GM18499 (cell line): ENCODE measurements around the gene MAP3K9.

ENCODE experiments used
- ATAC-seq: cut with Tn5 transposase; IDR thresholded peaks from one replicate; pipeline ENCODE4 v1.9.1; 2021; ENCODE audit warnings: moderate number of reproducible peaks; ENCODE audit not compliant: insufficient read depth, unreplicated experiment

MAP3K9 gene

GRCh38 chr14:70791971-70792370, 17.3 kb downstream of the MAP3K9 start:
- no peak for ATAC-seq

GRCh38 chr14:70789961-70790360, 19.4 kb downstream of the MAP3K9 start:
- ATAC-seq, result no peak

DNA sequence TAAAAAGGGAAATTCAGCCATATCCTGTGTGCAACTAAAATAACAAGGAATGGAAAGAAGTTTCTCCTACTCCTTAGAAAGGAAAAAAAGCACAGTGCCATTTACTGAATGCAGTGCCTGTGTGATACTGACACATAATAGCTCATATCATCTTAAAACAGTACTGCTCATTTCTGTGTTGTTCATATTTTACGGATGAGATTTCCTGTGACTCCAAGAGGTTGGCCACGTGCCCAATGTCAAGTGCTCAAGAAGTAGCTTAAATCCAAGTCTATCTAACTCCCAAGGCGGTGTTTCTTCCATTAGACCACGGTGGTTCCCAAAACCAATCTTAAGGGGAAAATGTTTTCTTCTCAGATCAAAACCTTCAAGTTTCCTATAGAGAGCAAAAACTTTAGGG, 20.0 kb downstream of the MAP3K9 start:
- ATAC-seq, result no peak

DNA sequence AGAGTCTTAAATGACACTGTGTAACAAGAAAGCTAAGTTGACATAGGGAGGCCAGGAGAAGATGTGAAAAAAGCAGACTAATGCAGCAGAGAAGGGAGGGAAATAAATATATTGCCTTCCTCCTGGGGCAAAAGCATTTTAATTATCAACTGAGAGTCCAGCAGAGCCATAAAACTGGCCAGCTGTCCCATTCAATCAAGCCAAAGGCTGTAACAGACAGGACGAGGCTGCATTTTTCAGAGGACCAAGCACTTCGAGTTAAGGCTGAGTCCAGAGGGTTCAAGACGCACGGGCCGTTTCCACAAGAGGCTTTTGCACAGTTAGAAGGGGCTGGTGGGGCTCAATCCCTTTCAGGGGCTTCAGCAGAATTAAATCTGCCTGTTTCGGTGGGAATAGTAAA, 20.4 kb downstream of the MAP3K9 start:
- no peak for ATAC-seq

DNA sequence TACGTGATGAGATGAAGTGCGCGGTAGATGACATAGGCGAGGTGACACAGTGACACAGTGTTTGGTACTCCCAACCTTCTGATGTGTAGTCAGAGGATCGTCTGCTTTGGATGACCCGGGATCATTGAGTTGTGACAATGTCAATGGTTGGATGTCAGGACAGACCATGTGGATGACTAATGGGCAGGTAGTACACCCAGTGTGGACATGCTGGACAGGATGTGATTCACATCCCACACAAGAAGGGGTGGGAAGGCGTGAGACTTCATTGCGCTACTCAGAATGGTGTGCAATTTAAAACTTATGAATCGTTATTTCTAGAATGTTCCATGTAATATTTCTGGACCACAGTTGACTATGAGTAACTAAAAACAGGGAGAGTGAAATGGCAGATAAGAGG, 23.8 kb downstream of the MAP3K9 start:
- ATAC-seq, result no peak

GRCh38 chr14:70784886-70785285, 24.4 kb downstream of the MAP3K9 start:
- ATAC-seq, result no peak

- ATAC-seq, result no peak
Observed at GRCh38 chr14:70782361-70782760, 27.0 kb downstream of the MAP3K9 start.

GRCh38 chr14:70780396-70781075, 28.8 kb downstream of the MAP3K9 start:
- ATAC-seq, result no peak

GRCh38 chr14:70779667-70780066, 29.6 kb downstream of the MAP3K9 start:
- ATAC-seq, result no peak

GRCh38 chr14:70776197-70776596, 33.1 kb downstream of the MAP3K9 start:
- no peak for ATAC-seq

DNA sequence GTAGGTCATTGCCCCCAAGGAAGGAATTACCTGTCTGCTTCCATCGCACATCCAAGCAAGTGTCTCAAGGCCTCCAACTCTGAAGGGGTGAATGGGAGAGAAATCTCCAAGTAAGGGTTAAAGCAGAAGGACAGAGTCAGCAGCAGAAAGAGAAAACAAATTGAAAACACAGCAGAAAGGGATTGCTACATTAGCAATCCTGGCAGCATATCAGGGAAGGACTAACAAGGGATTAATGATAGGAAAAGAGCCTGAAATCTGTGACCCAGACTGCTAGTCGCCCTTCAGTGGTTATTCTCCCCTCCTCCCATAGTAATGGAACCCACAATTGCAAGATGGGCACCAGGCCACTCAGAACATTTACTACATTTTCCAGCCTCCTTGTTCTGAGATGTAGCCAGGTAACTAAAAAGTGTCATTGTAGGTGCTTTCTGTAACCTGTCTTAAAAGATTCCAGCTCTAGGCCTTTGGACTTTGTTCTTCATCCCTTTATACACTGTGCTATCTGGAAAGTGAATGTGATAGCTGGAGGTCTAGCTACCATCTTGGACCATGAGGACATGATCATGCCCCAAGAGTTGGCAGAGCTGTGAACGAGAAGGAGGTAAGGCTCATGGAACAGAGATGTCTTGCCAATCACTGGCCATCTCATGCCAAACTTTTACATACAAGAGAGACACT, 36.0 kb downstream of the MAP3K9 start:
- ATAC-seq, result no peak

DNA sequence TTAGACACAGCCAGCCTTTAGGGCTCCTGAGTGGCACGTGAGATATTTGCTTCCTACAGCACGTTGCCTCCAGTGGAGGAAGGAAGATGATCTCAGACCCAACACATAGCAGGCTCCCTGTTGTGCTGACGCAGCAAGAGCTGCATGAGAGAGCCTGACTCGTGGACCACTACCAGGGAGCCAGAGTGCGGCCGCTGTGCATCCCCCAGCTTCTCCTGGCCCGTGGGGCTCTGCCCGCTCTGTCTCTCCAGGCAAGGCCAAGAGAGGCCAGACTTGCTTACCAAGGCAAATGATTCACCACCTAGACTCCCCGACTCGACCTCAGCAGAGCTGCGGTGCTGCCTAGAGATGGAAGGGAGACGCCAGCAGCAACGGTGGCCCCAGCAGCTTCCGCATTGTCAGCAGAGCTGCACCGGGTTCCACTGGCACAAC, 37.5 kb downstream of the MAP3K9 start:
- ATAC-seq, result no peak

GRCh38 chr14:70770490-70770889, 38.8 kb downstream of the MAP3K9 start:
- no peak for ATAC-seq

DNA sequence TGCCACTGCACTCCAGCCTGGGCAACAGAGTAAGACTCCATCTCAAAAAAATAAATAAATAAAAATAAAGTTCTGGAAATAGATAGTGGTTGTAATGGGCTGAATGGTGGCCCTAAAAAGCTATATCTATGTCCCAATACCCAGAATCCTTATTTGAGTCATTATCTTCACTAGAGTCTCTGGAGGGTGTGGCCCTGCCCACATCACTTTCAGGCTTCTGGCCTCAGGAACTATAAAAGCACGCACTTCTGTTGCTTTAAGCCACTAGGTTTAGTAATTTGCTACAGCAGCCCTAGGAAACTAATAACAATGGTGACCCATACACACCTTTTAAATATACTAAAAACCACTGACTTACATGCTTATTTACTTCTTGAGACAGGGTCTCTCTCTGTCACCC, 49.9 kb downstream of the MAP3K9 start:
- no peak for ATAC-seq

GRCh38 chr14:70755655-70756054, 53.7 kb downstream of the MAP3K9 start:
- no peak for ATAC-seq

GRCh38 chr14:70754991-70755390, 54.3 kb downstream of the MAP3K9 start:
- ATAC-seq, result no peak

DNA sequence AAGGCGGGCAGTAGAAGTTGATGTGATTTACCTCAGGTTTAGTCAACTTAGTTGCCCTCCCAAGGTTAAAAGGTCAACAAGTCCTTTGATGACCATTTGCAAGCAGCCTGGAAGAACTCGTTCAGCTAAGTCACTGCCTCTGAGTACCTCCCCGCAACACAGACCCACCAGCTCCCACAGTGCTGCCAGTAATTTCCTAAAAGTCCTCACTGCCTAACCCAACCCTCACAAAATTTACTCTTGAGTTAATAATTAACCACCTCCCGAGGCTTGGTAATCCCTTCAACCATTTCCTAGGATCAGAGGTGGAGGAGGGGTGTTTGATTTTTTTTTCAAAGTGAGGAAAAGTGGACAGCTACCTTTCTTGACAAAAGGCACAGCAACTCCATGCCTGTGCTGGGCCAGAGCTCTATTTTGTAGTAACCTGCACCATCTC, 55.8 kb downstream of the MAP3K9 start:
- no peak for ATAC-seq

DNA sequence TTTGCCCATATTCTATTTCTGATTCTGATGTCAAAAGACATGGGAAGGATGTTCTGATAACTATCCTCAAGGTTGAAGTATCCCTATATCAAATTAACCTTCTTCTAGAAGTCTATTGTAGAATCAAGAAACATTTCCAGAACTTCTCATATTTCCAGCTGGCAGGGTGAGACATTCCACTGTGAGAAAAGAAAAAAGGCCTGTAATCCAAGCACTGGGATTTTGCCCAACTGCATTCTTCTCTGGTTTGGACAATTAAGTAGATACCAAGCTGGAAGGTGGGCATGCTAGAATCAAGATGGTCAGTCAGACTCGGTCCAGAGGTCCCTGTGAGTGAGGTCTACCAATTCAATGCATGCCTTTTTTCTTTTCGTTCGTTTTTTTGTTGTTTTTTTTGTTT, 60.9 kb downstream of the MAP3K9 start:
- no peak for ATAC-seq

- ATAC-seq, result no peak
Observed at GRCh38 chr14:70744641-70745040, 64.7 kb downstream of the MAP3K9 start.

DNA sequence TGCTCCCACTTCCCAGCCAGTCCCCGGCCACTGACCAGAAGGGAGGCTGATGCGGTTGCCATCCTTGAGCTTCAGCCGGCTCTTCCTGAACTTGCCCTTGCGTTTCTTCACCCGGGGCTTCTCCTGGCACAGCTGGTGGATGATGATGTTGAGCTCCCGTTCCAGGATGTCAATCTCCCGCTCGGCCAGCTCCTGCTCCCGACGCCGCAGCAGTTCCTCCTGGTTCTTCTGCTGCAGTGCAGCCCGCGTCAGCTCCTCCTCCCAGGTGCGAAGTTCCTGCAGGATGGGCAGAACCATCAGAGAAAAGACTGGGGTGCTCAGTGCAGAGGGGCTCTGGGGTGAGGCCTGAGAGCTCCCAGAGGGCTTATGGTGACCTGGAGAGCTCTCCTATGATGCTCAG, 67.0 kb downstream of the MAP3K9 start:
- ATAC-seq, result no peak

DNA sequence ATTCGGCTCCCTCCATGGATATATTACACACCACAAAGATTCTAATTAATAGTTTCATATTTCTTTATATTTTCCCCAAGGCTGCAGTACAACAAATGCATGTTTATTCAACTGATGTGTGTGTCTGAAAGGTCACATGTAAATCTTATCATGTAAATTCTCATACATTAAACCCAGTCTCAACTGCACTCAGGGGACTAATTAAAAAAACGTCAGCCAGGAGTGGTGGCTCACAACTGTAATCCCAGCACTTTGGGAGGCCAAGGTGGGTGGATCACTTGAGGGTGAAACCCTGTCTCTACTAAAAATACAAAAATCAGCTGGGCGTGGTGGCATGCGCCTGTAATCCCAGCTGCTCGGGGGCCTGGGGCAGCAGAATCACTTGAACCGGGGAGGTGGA, 67.8 kb downstream of the MAP3K9 start:
- no peak for ATAC-seq

DNA sequence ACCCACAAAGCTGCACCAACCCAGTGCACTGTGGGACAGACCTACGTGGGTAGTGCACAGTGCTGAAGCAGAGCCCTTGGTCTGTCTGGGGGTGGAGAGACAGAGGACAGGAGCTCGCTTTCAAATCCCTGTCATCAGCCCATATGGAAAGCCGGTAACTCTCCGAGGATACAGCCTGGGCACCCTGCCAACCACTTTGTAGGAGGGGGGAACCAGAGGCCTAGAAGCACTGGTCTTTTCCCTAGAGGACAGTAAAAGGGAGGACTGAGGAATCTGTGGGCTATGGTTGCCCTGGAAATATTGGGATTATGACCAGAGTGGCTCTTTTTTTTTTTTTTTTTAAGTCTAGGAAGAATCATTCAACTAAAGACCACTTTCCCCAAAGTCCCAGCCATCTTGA, 74.3 kb downstream of the MAP3K9 start:
- ATAC-seq, result no peak
